Measurements from ENCODE around the gene MYL7. TPM values are rescaled to one million over a fixed set of nuclear protein-coding genes. Genes with fewer than 3 reads are reported as not detected.

Gene MYL7
- not detected in 2 replicates for total RNA-seq

DNA sequence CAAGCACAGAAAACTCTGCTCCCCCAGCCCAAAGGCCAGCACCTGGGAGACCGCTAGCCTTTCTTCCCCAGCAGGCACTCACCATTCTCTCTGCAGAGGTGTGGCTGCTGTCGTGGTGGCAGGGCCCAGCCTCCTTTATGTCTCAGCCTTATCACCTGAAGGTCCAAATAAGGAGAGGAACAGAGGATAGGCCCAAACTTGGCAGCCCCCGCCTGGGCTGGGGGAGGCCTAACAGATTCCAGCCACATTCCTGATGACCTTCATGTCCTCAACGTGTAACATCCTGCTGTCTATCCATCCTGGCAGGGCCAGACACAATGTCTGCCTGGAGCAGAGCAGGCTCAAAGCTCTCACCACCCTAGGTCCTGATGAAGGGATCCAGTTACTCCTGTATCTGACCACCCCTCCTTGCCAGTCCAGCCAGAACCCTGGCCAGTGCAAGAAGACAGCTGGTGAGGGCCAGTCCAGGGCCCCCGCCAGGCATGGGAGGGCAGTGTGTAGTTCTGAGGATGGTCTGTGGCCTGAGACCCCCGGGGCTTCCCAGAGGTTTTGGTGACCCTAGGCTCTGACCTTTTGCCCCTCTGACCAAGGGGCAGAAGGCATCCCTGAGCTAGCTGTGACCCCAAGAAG is at the start of gene MYL7:
Gene MYL7, minus strand, starts transcription at position 112 of the 630 bp plus-strand sequence. Its CDS starts 27 bp downstream, at position 85.

DNA sequence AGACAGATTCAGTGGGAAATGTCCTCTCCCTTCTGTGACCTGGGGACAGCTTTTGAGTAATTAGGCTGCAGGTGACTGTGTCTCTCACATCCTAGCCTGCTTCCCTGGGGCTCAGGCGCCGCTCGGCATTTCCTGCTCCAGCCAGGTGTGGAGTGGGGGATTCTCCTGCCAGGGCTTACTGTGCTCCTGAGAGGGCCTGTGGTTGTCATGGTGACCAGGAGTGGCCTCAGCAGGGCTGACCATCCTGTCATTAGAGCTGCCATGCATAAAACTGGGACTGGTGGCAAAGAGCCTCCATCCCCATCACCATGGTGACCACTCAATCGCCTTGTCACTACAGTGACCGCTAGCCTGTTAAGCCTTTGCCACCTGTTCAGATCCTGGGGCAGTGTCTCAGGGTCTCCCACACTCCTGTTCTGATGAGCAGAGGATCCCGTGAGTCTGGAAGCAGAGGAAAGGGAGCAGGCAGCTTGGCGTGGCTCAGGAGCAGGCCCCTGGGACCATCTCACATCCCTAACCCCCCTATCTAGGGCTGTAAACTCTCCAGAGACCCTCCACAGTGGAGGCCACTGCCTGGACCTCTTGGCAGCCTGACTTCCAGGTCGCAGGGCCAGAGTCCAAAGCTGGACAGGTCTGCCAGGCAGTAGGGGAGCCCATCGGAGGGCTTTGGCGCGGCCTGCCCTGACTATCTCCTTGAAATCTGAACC is 48.3 kb upstream of the MYL7 start, which contains the start of gene GCK:
Gene GCK, minus strand, starts transcription at position 154 of the 707 bp plus-strand sequence. CDS start 486 bp downstream, outside the sequence.

GRCh38 chr7:44123190-44124003 is 17.7 kb downstream of the MYL7 start, which contains the start of gene POLD2:
Gene POLD2, minus strand, starts transcription at chr7:44123548. Its CDS starts 1,495 bp downstream, at chr7:44122053.

DNA sequence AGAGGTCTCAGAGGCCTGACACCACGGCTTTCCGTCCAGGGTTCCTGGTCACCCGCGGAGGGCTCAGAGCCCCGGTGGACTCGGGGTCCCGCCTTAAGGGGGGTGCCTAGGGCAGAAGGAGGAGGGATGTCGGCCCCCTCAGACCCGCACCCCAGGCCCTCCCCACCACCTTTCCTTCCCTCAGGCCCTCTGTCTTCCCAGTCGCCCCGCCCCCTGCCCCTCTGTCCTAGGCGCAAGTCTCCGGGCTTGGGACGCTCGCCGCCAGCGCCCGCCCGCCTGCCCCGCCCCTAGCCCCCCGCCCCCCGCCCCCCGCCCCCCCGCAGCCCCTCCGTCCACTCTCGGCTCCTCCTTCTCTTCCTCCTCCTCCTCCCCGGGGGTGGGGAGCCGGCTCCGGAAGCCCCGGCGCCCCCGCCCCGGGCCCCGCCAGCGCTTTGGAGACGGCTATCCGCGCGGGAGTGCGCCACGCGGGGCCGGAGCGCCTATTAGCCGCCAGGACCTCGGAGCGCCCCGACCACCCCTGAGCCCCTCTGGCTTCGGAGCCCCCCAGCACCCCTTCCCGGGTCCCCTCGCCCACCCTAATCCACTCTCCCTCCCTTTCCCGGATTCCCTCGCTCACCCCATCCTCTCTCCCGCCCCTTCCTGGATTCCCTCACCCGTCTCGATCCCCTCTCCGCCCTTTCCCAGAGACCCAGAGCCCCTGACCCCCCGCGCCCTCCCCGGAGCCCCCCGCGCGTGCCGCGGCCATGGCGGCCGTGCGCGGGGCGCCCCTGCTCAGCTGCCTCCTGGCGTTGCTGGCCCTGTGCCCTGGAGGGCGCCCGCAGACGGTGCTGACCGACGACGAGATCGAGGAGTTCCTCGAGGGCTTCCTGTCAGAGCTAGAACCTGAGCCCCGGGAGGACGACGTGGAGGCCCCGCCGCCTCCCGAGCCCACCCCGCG is 36.9 kb downstream of the MYL7 start, which contains the start of gene AEBP1:
Gene AEBP1, plus strand, starts transcription at position 423 of the 937 bp plus-strand sequence. Its CDS starts 321 bp downstream, at position 744.

Other genes starting within 250 kb of the MYL7 start
- 20.0 and 24.1 TPM in 2 replicates for gene URGCP, start 234.7 kb downstream of the MYL7 start, total RNA-seq
- gene UBE2D4, start 214.9 kb downstream of the MYL7 start, total RNA-seq: 7.6 and 9.1 TPM in 2 replicates
- not detected in 2 replicates for gene SPDYE1, start 143.4 kb downstream of the MYL7 start, total RNA-seq
- gene DBNL, start 96.6 kb downstream of the MYL7 start, total RNA-seq: 141 and 154 TPM in 2 replicates
- 1.3 TPM in 1 of 2 replicates, not detected in the other for gene PGAM2, start 75.8 kb downstream of the MYL7 start, total RNA-seq
- 15.9 and 18.8 TPM in 2 replicates for gene POLM, start 58.8 kb downstream of the MYL7 start, total RNA-seq
- 28.5 and 75.8 TPM in 2 replicates for gene AEBP1, start 37.0 kb downstream of the MYL7 start, total RNA-seq
- gene POLD2, start 17.8 kb downstream of the MYL7 start, total RNA-seq: 69.1 and 105 TPM in 2 replicates
- gene GCK, start 48.1 kb upstream of the MYL7 start, total RNA-seq: 0.81 TPM in 1 of 2 replicates, not detected in the other
- gene YKT6, start 59.6 kb upstream of the MYL7 start, total RNA-seq: 100 and 109 TPM in 2 replicates
- gene CAMK2B, start 184.3 kb upstream of the MYL7 start, total RNA-seq: 0.36 and 0.97 TPM in 2 replicates